H9 (cell line): ENCODE data around the gene TSPAN33. TPM values are rescaled to one million over a fixed set of nuclear protein-coding genes. Genes with fewer than 3 reads are reported as not detected.

ENCODE experiments used
- DNase-seq: peaks from one replicate; pipeline ENCODE4 v3.0.0-alpha.2; 2017
- H2AFZ ChIP-seq: one replicate; pipeline ENCODE4 v1.6.1; 2013; ENCODE audit warnings: mild to moderate bottlenecking, low read length, control low read depth, moderate library complexity
- H2AK5ac ChIP-seq: 2 replicates; pipeline ENCODE4 v1.6.1; 2013; ENCODE audit warnings: low read length, control low read depth, mixed read lengths; ENCODE audit not compliant: insufficient read length
- H2BK120ac ChIP-seq: one replicate; pipeline ENCODE4 v1.6.1; 2013; ENCODE audit warnings: low read depth, mild to moderate bottlenecking, low read length, control low read depth, inconsistent platforms; ENCODE audit not compliant: poor library complexity, severe bottlenecking
- H2BK12ac ChIP-seq: 2 replicates; pipeline ENCODE4 v1.6.1; 2013; ENCODE audit warnings: low read length, control low read depth, mixed read lengths, low read depth; ENCODE audit not compliant: insufficient read length
- H2BK15ac ChIP-seq: 2 replicates; pipeline ENCODE4 v1.6.1; 2013; ENCODE audit warnings: low read depth, low read length, control low read depth
- H2BK20ac ChIP-seq: one replicate; pipeline ENCODE4 v1.6.1; 2013; ENCODE audit warnings: low read depth, mild to moderate bottlenecking, low read length, control low read depth, inconsistent platforms; ENCODE audit not compliant: poor library complexity, severe bottlenecking
- H2BK5ac ChIP-seq: 2 replicates; pipeline ENCODE4 v1.6.1; 2013; ENCODE audit warnings: low read length, control low read depth, mixed read lengths; ENCODE audit not compliant: insufficient read length
- H3K14ac ChIP-seq: 2 replicates; pipeline ENCODE4 v1.6.1; 2013; ENCODE audit warnings: low read length, control low read depth; ENCODE audit not compliant: insufficient read depth
- H3K18ac ChIP-seq: 2 replicates; pipeline ENCODE4 v1.6.1; 2013; ENCODE audit warnings: low read depth, mild to moderate bottlenecking, mixed read lengths, low read length, control low read depth; ENCODE audit not compliant: insufficient read length
- H3K23ac ChIP-seq: 2 replicates; pipeline ENCODE4 v1.6.1; 2013; ENCODE audit warnings: low read length, control low read depth, mixed read lengths, low read depth; ENCODE audit not compliant: insufficient read length
- H3K23me2 ChIP-seq: 2 replicates; pipeline ENCODE4 v1.6.1; 2013; ENCODE audit warnings: low read depth, mild to moderate bottlenecking, mixed read lengths, low read length, control low read depth; ENCODE audit not compliant: insufficient read length, poor library complexity, severe bottlenecking
- H3K27ac ChIP-seq: 2 replicates; pipeline ENCODE4 v1.5.1; 2013; ENCODE audit warnings: low read length, control low read depth, mixed read lengths, low read depth; ENCODE audit not compliant: insufficient read length
- H3K27me3 ChIP-seq: 2 replicates; pipeline ENCODE4 v1.6.1; 2013; ENCODE audit warnings: low read length, control low read depth, inconsistent platforms; ENCODE audit not compliant: insufficient read depth
- H3K4ac ChIP-seq: 2 replicates; pipeline ENCODE4 v1.6.1; 2013; ENCODE audit warnings: low read depth, mild to moderate bottlenecking, control low read depth, inconsistent platforms, low read length, moderate library complexity
- H3K4me1 ChIP-seq: 2 replicates; pipeline ENCODE4 v1.6.1; 2013; ENCODE audit warnings: low read length, control low read depth, inconsistent platforms; ENCODE audit not compliant: insufficient read depth
- H3K4me2 ChIP-seq: 2 replicates; pipeline ENCODE4 v1.6.1; 2013; ENCODE audit warnings: low read length, control low read depth, mixed read lengths; ENCODE audit not compliant: insufficient read length, insufficient read depth
- H3K56ac ChIP-seq: 2 replicates; pipeline ENCODE4 v1.6.1; 2013; ENCODE audit warnings: low read depth, mild to moderate bottlenecking, mixed read lengths, low read length, control low read depth; ENCODE audit not compliant: insufficient read length
- H3K79me1 ChIP-seq: 2 replicates; pipeline ENCODE4 v1.6.1; 2013; ENCODE audit warnings: low read depth, mild to moderate bottlenecking, moderate library complexity, low read length, control low read depth, inconsistent platforms; ENCODE audit not compliant: insufficient read depth, poor library complexity, severe bottlenecking
- H3K79me2 ChIP-seq: 2 replicates; pipeline ENCODE4 v1.6.1; 2013; ENCODE audit warnings: low read length, control low read depth, inconsistent platforms; ENCODE audit not compliant: insufficient read depth
- H3K9ac ChIP-seq: 2 replicates; pipeline ENCODE4 v1.6.1; 2013; ENCODE audit warnings: low read length, control low read depth, mixed read lengths; ENCODE audit not compliant: insufficient read length; ENCODE audit errors: extremely low read depth
- H3K9me3 ChIP-seq: one replicate; pipeline ENCODE4 v1.6.1; 2013; ENCODE audit warnings: low read depth, low read length, inconsistent platforms; ENCODE audit not compliant: control insufficient read depth
- H3T11ph ChIP-seq: one replicate; pipeline ENCODE4 v1.6.1; 2013; ENCODE audit warnings: mild to moderate bottlenecking, low read length, control low read depth, inconsistent platforms
- H4K20me1 ChIP-seq: one replicate; pipeline ENCODE4 v1.6.1; 2013; ENCODE audit not compliant: control insufficient read depth, insufficient read length, insufficient read depth
- H4K5ac ChIP-seq: 2 replicates; pipeline ENCODE4 v1.6.1; 2013; ENCODE audit warnings: low read depth, mild to moderate bottlenecking, mixed read lengths, low read length, control low read depth; ENCODE audit not compliant: insufficient read length
- H4K8ac ChIP-seq: replicated peaks from 2 replicates; pipeline ENCODE4 v1.6.1; 2013; ENCODE audit warnings: low read length, control low read depth, mixed read lengths, low read depth; ENCODE audit not compliant: insufficient read length
- H4K91ac ChIP-seq: 2 replicates; pipeline ENCODE4 v1.6.1; 2013; ENCODE audit warnings: low read depth, mild to moderate bottlenecking, moderate library complexity, mixed read lengths, low read length, control low read depth; ENCODE audit not compliant: insufficient read length
- H3K27ac Mint-ChIP-seq, 3 experiments: 2 replicates in 2 of 3; 3 replicates in 1 of 3; pipeline ENCODE4 v1.8.0; 2020 to 2021; ENCODE audit warnings: mixed read lengths in 3 of 3, mild to moderate bottlenecking in 1 of 3, moderate library complexity in 1 of 3
- H3K27me3 Mint-ChIP-seq: 2 replicates; pipeline ENCODE4 v1.8.0; 2021; ENCODE audit warnings: low read depth, mild to moderate bottlenecking, moderate library complexity, mixed read lengths
- H3K36me3 Mint-ChIP-seq, 3 experiments: 2 replicates in 2 of 3; 3 replicates in 1 of 3; pipeline ENCODE4 v1.8.0; 2020 to 2021; ENCODE audit warnings: low read depth in 3 of 3, mixed read lengths in 3 of 3; ENCODE audit not compliant: insufficient read depth in 1 of 3
- H3K4me1 Mint-ChIP-seq, 2 experiments: 2 replicates each; pipeline ENCODE4 v1.8.0; 2020; ENCODE audit warnings: mixed read lengths in 2 of 2
- H3K4me3 Mint-ChIP-seq, 2 experiments: 2 replicates in 1 of 2; 3 replicates in 1 of 2; pipeline ENCODE4 v1.8.0; 2020 to 2021; ENCODE audit warnings: mild to moderate bottlenecking in 2 of 2, mixed read lengths in 2 of 2, moderate library complexity in 1 of 2
- H3K9me3 Mint-ChIP-seq, 2 experiments: 2 replicates in 1 of 2; 3 replicates in 1 of 2; pipeline ENCODE4 v1.8.0; 2020; ENCODE audit warnings: mild to moderate bottlenecking in 2 of 2, mixed read lengths in 2 of 2, moderate library complexity in 1 of 2
- WGBS: extraction: QIAGEN DNeasy Blood & Tissue Kit; methylation state at CpG from one replicate; pipeline ENCODE4 v1.1.7; 2013; ENCODE audit warnings: missing lambda C conversion rate, low lambda C conversion rate, mixed read lengths; ENCODE audit not compliant: insufficient read length; ENCODE audit errors: extremely low coverage; 5-methylcytosine and 5-hydroxymethylcytosine counted together
- total RNA-seq: library from RNA; stranded (reverse); gene quantifications from 2 replicates; pipeline ENCODE4 v1.2.1, GENCODE V29; 2021
- TF ChIP-seq, protein P1 (sequence below): fragments of 200-600 bp; sonication (generic); conservative IDR thresholded peaks from 3 replicates; pipeline ENCODE4 v1.8.0; 2021; ENCODE audit warnings: antibody characterized with exemption, mild to moderate bottlenecking

TSPAN33 gene
- total RNA-seq, 1 experiment from 2014 or later = 34.7 TPM

DNA sequence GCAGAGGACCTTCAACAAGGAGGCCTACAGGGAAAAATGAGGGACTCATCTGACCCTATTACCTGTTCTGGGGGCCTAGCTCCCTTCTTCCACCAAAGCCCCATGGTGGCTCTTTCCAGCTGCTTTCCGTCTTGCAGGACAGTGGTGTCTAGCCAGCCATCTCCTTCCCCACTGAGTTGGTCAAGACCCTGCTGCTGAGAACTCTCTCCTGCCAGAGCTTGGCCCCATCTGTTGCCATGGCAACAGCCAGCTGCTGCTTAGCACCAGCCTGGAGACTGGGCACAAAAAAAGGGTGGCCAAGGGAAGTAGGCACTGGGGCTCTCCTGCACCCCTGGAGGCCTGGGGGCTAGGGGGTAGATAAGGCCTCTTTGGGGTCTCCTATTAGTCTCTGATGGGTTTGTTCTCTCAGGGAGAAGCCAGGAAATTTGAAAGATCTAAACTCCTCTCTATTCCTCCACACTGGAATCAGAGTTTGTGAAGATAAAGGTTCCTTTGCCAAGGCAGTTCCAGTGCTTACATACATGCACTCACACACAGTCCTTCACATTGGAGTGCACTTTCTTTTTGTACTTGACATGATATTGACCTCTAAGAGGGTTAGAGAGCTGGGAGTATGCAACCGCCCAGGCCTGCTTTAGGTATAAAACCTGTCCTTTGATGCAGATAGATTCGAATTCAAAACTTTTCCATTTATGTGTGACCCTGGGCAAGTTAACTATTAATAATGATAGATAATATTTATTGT lies 15.8 kb downstream of the TSPAN33 start:
- no peaks in the 10 kb centered on the region for H4K20me1 ChIP-seq
- no peak overlapping the region for H2BK12ac ChIP-seq
- no peak overlapping the region for H3K27ac ChIP-seq
- H2AK5ac ChIP-seq = no peak overlapping the region
- DNase-seq = peak; percentile 50
- H3K23ac ChIP-seq = no peak overlapping the region
- no peaks in the 10 kb centered on the region for H3K23me2 ChIP-seq
- no peak overlapping the region for H3K9ac ChIP-seq
- no peak overlapping the region for H3K4ac ChIP-seq
- H3K79me2 ChIP-seq = no peaks in the 10 kb centered on the region
- H2BK20ac ChIP-seq = no peak overlapping the region
- H3T11ph ChIP-seq = no peak overlapping the region
- Mint-ChIP-seq H3K9me3 (no peaks in the 10 kb centered on the region), H3K27ac (peak overlapping the region in 1 of 3 experiments; percentile 57; a peak in 1 of 7 replicates), H3K4me1 (0 out of 4 replicates have a peak, but pooled peaks cover 2% of the 10 kb centered on the region in 2 experiments), H3K4me3 (no peak overlapping the region), H3K27me3 (no peaks in the 10 kb centered on the region), H3K36me3 (peaks cover 3 to 6% (median 5%) of the 10 kb centered on the region in 3 experiments; a peak in 5 of 7 replicates)
- no peaks in the 10 kb centered on the region for H3K9me3 ChIP-seq
- H3K4me2 ChIP-seq = no peak overlapping the region
- no peak overlapping the region for H2BK120ac ChIP-seq
- H4K8ac ChIP-seq = no peak overlapping the region
- no peak overlapping the region for H3K18ac ChIP-seq
- TF ChIP-seq, protein P1, sequence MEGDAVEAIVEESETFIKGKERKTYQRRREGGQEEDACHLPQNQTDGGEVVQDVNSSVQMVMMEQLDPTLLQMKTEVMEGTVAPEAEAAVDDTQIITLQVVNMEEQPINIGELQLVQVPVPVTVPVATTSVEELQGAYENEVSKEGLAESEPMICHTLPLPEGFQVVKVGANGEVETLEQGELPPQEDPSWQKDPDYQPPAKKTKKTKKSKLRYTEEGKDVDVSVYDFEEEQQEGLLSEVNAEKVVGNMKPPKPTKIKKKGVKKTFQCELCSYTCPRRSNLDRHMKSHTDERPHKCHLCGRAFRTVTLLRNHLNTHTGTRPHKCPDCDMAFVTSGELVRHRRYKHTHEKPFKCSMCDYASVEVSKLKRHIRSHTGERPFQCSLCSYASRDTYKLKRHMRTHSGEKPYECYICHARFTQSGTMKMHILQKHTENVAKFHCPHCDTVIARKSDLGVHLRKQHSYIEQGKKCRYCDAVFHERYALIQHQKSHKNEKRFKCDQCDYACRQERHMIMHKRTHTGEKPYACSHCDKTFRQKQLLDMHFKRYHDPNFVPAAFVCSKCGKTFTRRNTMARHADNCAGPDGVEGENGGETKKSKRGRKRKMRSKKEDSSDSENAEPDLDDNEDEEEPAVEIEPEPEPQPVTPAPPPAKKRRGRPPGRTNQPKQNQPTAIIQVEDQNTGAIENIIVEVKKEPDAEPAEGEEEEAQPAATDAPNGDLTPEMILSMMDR = no peak
- H3K14ac ChIP-seq = no peak overlapping the region; the same call in 1 of the 2 replicates
- WGBS = no CpG with 5 or more reads among the region's 3 CpGs
- no peak overlapping the region for H2BK5ac ChIP-seq
- no peak overlapping the region for H4K5ac ChIP-seq
- H3K56ac ChIP-seq = no peak overlapping the region
- H4K91ac ChIP-seq = no peak overlapping the region
- no peaks in the 10 kb centered on the region; the same call in 1 of the 2 replicates for H3K4me1 ChIP-seq
- no peak overlapping the region for H2BK15ac ChIP-seq
- H3K79me1 ChIP-seq = no peaks in the 10 kb centered on the region
- H2AFZ ChIP-seq = no peak overlapping the region
- no peaks in the 10 kb centered on the region for H3K27me3 ChIP-seq
